Activated T-cell treated with anti-CD3 and anti-CD28 coated beads, Interleukin-2, amount 50 U/mL, for 1 hour (primary cell): ENCODE measurements around the gene CFP.

ENCODE experiments used
- DNase-seq: peaks from one replicate; pipeline ENCODE4 v3.0.0-alpha.2; 2020

Gene CFP

GRCh38 chrX:47573341-47574075 lies 56.2 kb downstream of the CFP start:
- no peak for DNase-seq
